Activated CD4-positive, alpha-beta T cell treated with anti-CD3 and anti-CD28 coated beads for 36 hours (primary cell): ENCODE data around the gene LOXL3. TPM values are rescaled to one million over a fixed set of nuclear protein-coding genes. Genes with fewer than 3 reads are reported as not detected.
A peak's percentile ranks its signal among the peaks of the same experiment; 100 is the strongest.

Experiments used
- ATAC-seq: fragments of 200-7000 bp; cut with Tn5 transposase; one replicate; pipeline ENCODE4 v1.10.0; 2021; ENCODE audit warnings: mild to moderate bottlenecking, moderate library complexity
- CTCF ChIA-PET: fragments of 350-600 bp; sonication (Branson Sonifier 250); formaldehyde crosslinking; loops from one replicate; lab custom pipeline; 2021; ENCODE audit warnings: antibody characterized with exemption; lab: Charles Lee
- POLR2A ChIA-PET: fragments of 350-600 bp; sonication (Branson Sonifier 250); formaldehyde crosslinking; loops from one replicate; lab custom pipeline; 2021; ENCODE audit warnings: antibody characterized with exemption, inconsistent platforms; lab: Charles Lee
- DNase-seq: peaks from one replicate; pipeline ENCODE4 v3.0.0-alpha.2; 2020
- H3K27ac Mint-ChIP-seq: one replicate; pipeline ENCODE4 v1.8.0; 2021; ENCODE audit warnings: mixed read lengths
- H3K27me3 Mint-ChIP-seq: one replicate; pipeline ENCODE4 v1.8.0; 2021; ENCODE audit warnings: mixed read lengths
- H3K36me3 Mint-ChIP-seq: one replicate; pipeline ENCODE4 v1.8.0; 2021; ENCODE audit warnings: low read depth, mixed read lengths
- H3K4me1 Mint-ChIP-seq: one replicate; pipeline ENCODE4 v1.8.0; 2021; ENCODE audit warnings: mixed read lengths
- H3K4me3 Mint-ChIP-seq: one replicate; pipeline ENCODE4 v1.8.0; 2021; ENCODE audit warnings: mild to moderate bottlenecking, moderate library complexity, mixed read lengths
- H3K9me3 Mint-ChIP-seq: one replicate; pipeline ENCODE4 v1.8.0; 2021; ENCODE audit warnings: low read depth, mixed read lengths
- intact Hi-C, 2 experiments: fragments of 100-400 bp; cut with DNase I in 1 of 2; cut with micrococcal nuclease in 1 of 2; formaldehyde crosslinking; loops; one replicate each; pipeline versions ENCODE4 v1.14.2 to v1.15.1; 2022 to 2024; cut with DNase I, micrococcal nuclease
- total RNA-seq, 2 experiments: library from RNA; stranded (reverse); gene quantifications; one replicate each; pipeline ENCODE4 v1.2.3, GENCODE V29; 2021

LOXL3 gene
- under 1 TPM; 0.86 to 0.96 TPM for total RNA-seq

- H3K4me1 Mint-ChIP-seq: peaks cover 9% of the 10 kb centered on the region
- ATAC-seq (peak; percentile 76), DNase-seq (peak; percentile 91)
- H3K36me3 Mint-ChIP-seq: peaks cover 3% of the 10 kb centered on the region
- peak within 1 kb of the TSS; percentile 91 for H3K27ac Mint-ChIP-seq
- ChIA-PET CTCF (interaction anchor here (0.5 to 1.9 kb wide), 5 partner anchors 18 to 79 kb away, joined by 3 to 8 read pairs (median 3); partner anchors contain the start of gene TTC31), POLR2A (no interaction called here)
- peak within 1 kb of the TSS; percentile 91 for H3K4me3 Mint-ChIP-seq
- peaks cover 17% of the 10 kb centered on the region for H3K27me3 Mint-ChIP-seq
- intact Hi-C loops: loop anchor here (1.0 to 2.0 kb wide), 13 partner anchors 17 to 280 kb away; partner anchors contain the start of genes AUP1 (in 2 of the 2), HTRA2 (in 2 of the 2), TTC31 (in 2 of the 2) and C2orf81 (in 1 of the 2)
- H3K9me3 Mint-ChIP-seq: no peaks in the 10 kb centered on the region
Measured at GRCh38 chr2:74553892-74554819, at the start of gene LOXL3, which contains the start of gene DOK1. TSS of gene LOXL3 (minus strand) at chr2:74553942. CDS start at chr2:74552634, 1,308 bp downstream. TSS of gene DOK1 (plus strand) at chr2:74554720. CDS start at chr2:74554755, 35 bp downstream.

- ATAC-seq (peak; percentile 44), DNase-seq (no peak)
- H3K4me3 Mint-ChIP-seq: no peak overlapping the region
- no peaks in the 10 kb centered on the region for H3K9me3 Mint-ChIP-seq
- ChIA-PET POLR2A (no interaction called here), CTCF (interaction anchor here (0.9 to 1.3 kb wide), 2 partner anchors 12 to 51 kb away, joined by 3 to 4 read pairs; partner anchors contain the start of gene SEMA4F)
- H3K4me1 Mint-ChIP-seq: peaks cover 3% of the 10 kb centered on the region
- intact Hi-C loops: no loop called here
- H3K36me3 Mint-ChIP-seq: no peaks in the 10 kb centered on the region
- H3K27ac Mint-ChIP-seq: no peak overlapping the region
- H3K27me3 Mint-ChIP-seq: peaks cover 32% of the 10 kb centered on the region
Measured at GRCh38 chr2:74602586-74603281, 49.0 kb upstream of the LOXL3 start.

- H3K4me1 Mint-ChIP-seq: peaks cover 3% of the 10 kb centered on the region
Measured at GRCh38 chr2:74599676-74600075, 45.9 kb upstream of the LOXL3 start.

DNA sequence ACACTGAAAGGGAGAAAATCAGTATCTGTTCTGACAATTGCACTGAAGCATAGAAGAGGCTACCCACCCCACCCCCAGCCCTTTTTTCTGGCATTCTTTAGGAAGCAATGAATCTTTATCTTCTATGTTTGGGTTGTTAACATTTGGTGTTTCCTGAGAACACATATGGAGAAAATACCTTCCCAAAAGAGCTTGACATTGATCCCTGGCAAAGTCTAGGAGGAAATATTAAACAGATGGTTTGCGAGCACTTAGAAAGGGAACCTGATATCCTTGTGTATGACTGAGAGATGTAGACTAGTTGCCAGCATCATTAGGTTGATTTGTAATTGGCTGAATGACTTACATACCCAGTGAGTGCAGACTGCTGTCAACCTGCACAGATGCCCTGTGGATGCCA, 43.7 kb upstream of the LOXL3 start:
- ATAC-seq (no peak), DNase-seq (no peak)
- no peak overlapping the region for H3K27ac Mint-ChIP-seq
- no peak overlapping the region for H3K4me3 Mint-ChIP-seq
- no peaks in the 10 kb centered on the region for H3K36me3 Mint-ChIP-seq
- peaks cover 32% of the 10 kb centered on the region for H3K27me3 Mint-ChIP-seq
- intact Hi-C loops: no loop called here
- H3K4me1 Mint-ChIP-seq: peaks cover 5% of the 10 kb centered on the region
- no peaks in the 10 kb centered on the region for H3K9me3 Mint-ChIP-seq
- CTCF ChIA-PET: interaction anchor here (2.2 kb wide), 1 partner anchor 9 kb away, joined by 13 read pairs; no protein-coding TSS in a partner anchor
- POLR2A ChIA-PET: no interaction called here

More at GRCh38 chr2:74599676-74600075, 45.9 kb upstream of the LOXL3 start:
- intact Hi-C loops: no loop called here
- Mint-ChIP-seq H3K27ac (no peak overlapping the region), H3K4me3 (no peak overlapping the region), H3K36me3 (no peaks in the 10 kb centered on the region), H3K27me3 (peaks cover 33% of the 10 kb centered on the region), H3K9me3 (no peaks in the 10 kb centered on the region)
- ChIA-PET CTCF (interaction anchor here (0.5 kb wide), 1 partner anchor 68 kb away, joined by 3 read pairs; no protein-coding TSS in a partner anchor), POLR2A (interaction anchor here (1.0 kb wide), 1 partner anchor 37 kb away, joined by 4 read pairs; no protein-coding TSS in a partner anchor)
- no peak for DNase-seq
- ATAC-seq: no peak

DNA sequence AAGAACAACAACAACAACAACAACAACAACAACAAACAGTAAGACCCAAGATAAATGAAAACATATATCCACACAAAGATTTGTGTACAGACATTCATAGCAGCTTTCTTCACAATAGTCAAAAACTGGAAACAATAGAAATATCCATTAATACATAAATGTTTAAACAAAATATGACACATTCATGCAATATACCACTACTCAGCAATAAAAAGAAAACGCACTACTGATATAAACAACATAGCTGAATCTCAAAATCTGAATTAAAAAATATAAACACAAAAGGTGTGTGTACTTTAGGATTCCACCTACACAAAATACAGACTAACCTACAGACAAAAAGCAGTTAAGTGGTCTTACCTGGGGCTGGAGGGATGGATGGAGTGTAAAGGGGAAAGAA, 42.8 kb upstream of the LOXL3 start:
- no peak overlapping the region for H3K27ac Mint-ChIP-seq
- CTCF ChIA-PET: interaction anchor here (0.6 kb wide), 1 partner anchor 201 kb away, joined by 3 read pairs; no protein-coding TSS in a partner anchor
- no peaks in the 10 kb centered on the region for H3K36me3 Mint-ChIP-seq
- no peak for DNase-seq
- no peak for ATAC-seq
- POLR2A ChIA-PET: no interaction called here
- intact Hi-C loops: no loop called here
- no peaks in the 10 kb centered on the region for H3K9me3 Mint-ChIP-seq
- H3K27me3 Mint-ChIP-seq: peaks cover 30% of the 10 kb centered on the region
- peaks cover 5% of the 10 kb centered on the region for H3K4me1 Mint-ChIP-seq
- H3K4me3 Mint-ChIP-seq: no peak overlapping the region

GRCh38 chr2:74593826-74594772, 40.4 kb upstream of the LOXL3 start:
- ChIA-PET CTCF (interaction anchor here (1.1 to 1.3 kb wide), 2 partner anchors 11 to 345 kb away, joined by 3 to 7 read pairs; no protein-coding TSS in a partner anchor), POLR2A (interaction anchor here (0.8 kb wide), 1 partner anchor 86 kb away, joined by 3 read pairs; no protein-coding TSS in a partner anchor)
- no peaks in the 10 kb centered on the region for H3K9me3 Mint-ChIP-seq
- intact Hi-C loops: no loop called here
- peaks cover 5% of the 10 kb centered on the region for H3K4me1 Mint-ChIP-seq
- ATAC-seq (no peak), DNase-seq (no peak)
- no peak overlapping the region for H3K27ac Mint-ChIP-seq
- no peak overlapping the region for H3K4me3 Mint-ChIP-seq
- H3K36me3 Mint-ChIP-seq: no peaks in the 10 kb centered on the region
- H3K27me3 Mint-ChIP-seq: peaks cover 23% of the 10 kb centered on the region

- DNase-seq (no peak), ATAC-seq (no peak)
- intact Hi-C loops: loop anchor here (5.0 kb wide), 3 partner anchors 56 to 336 kb away; partner anchors contain the start of gene PCGF1 (in 1 of the 2)
- Mint-ChIP-seq H3K4me1 (peaks cover 22% of the 10 kb centered on the region), H3K27me3 (peaks cover 9% of the 10 kb centered on the region), H3K27ac (no peak overlapping the region), H3K4me3 (no peak overlapping the region), H3K36me3 (no peaks in the 10 kb centered on the region), H3K9me3 (no peaks in the 10 kb centered on the region)
- POLR2A ChIA-PET: interaction anchor here (1.5 kb wide), 1 partner anchor 22 kb away, joined by 5 read pairs; no protein-coding TSS in a partner anchor
- CTCF ChIA-PET: interaction anchor here (0.6 to 7.3 kb wide), 12 partner anchors 9 to 339 kb away, joined by 3 to 57 read pairs (median 6); partner anchors contain the start of genes CCDC142, TTC31 and WBP1
Measured at GRCh38 chr2:74588664-74589063, 34.9 kb upstream of the LOXL3 start.

GRCh38 chr2:74587664-74588277, 34.0 kb upstream of the LOXL3 start:
- peaks cover 3% of the 10 kb centered on the region for H3K27me3 Mint-ChIP-seq
- H3K4me3 Mint-ChIP-seq: no peak overlapping the region
- ATAC-seq: peak; percentile 62
- POLR2A ChIA-PET: interaction anchor here (1.5 kb wide), 1 partner anchor 21 kb away, joined by 5 read pairs; no protein-coding TSS in a partner anchor
- CTCF ChIA-PET: interaction anchor here (0.7 to 7.3 kb wide), 17 partner anchors 10 to 338 kb away, joined by 3 to 57 read pairs (median 4); partner anchors contain the start of genes CCDC142, TTC31 and WBP1
- intact Hi-C loops: loop anchor here (1.0 to 5.0 kb wide), 8 partner anchors 33 to 335 kb away; partner anchors contain the start of genes TTC31 (in 2 of the 2), AUP1 (in 1 of the 2), DOK1 (in 1 of the 2) and HTRA2 (in 1 of the 2)
- H3K4me1 Mint-ChIP-seq: peaks cover 26% of the 10 kb centered on the region
- H3K9me3 Mint-ChIP-seq: no peaks in the 10 kb centered on the region
- H3K36me3 Mint-ChIP-seq: no peaks in the 10 kb centered on the region
- peak; percentile 75 for DNase-seq
- no peak overlapping the region for H3K27ac Mint-ChIP-seq

GRCh38 chr2:74585406-74586185, 31.9 kb upstream of the LOXL3 start:
- ATAC-seq (peak; percentile 65), DNase-seq (peak; percentile 52)
- Mint-ChIP-seq H3K9me3 (no peaks in the 10 kb centered on the region), H3K27me3 (peaks cover 1% of the 10 kb centered on the region), H3K36me3 (no peaks in the 10 kb centered on the region), H3K4me3 (no peak overlapping the region), H3K27ac (peak overlapping the region; percentile 68), H3K4me1 (peaks cover 26% of the 10 kb centered on the region)
- intact Hi-C loops: loop anchor here (2.0 to 5.0 kb wide), 4 partner anchors 15 to 333 kb away; partner anchors contain the start of gene PCGF1 (in 1 of the 2)
- ChIA-PET CTCF (interaction anchor here (0.5 to 7.3 kb wide), 15 partner anchors 8 to 257 kb away, joined by 3 to 57 read pairs (median 7); partner anchors contain the start of genes CCDC142, DOK1 and TTC31), POLR2A (interaction anchor here (0.9 kb wide), 1 partner anchor 127 kb away, joined by 3 read pairs; the partner anchor contains the start of gene WBP1)
